ENCODE results near the gene DDC.

DNA sequence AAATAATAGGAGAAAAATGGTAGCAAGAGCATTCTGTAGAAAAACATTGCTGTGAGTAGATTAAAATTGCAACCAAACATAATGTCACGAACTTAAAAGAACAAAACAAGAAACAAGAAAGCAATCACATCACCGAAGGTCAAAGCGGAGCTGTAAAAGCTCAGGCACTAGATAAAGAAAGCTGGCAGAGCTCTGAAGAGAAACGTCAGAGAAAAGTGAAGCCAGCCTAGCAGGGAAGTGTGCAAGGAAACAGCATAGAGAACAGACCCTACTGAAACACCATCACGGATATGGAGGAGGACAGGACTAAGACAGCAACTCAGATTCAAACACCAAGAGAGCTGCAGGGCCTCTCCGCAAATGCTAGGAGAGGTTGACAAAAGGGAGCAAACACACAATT is 22.5 kb upstream of the DDC start:
- TF ChIP-seq POLR2A (IDR thresholded peaks at IDR 0.05; ENCODE audit: borderline replicate concordance, extremely low read depth, insufficient read depth, insufficient read length) (no peak), EZH2phosphoT487 (IDR thresholded peaks at IDR 0.05; ENCODE audit: borderline replicate concordance) (no peak), YY1 (IDR thresholded peaks at IDR 0.05; ENCODE audit: extremely low read depth, insufficient replicate concordance, low read depth, low read length) (no peak), SRF (IDR thresholded peaks at IDR 0.05; ENCODE audit: low read depth) (no peak), SIN3A (IDR thresholded peaks at IDR 0.05; ENCODE audit: low read depth) (no peak), REST (IDR thresholded peaks at IDR 0.05; ENCODE audit: low read depth) (no peak), POLR2AphosphoS5 (IDR thresholded peaks at IDR 0.05; ENCODE audit: low read depth, low read length) (no peak), EGR1 (IDR thresholded peaks at IDR 0.05; ENCODE audit: low read depth) (no peak), MAX (IDR thresholded peaks at IDR 0.05) (no peak), ZBTB33 (IDR thresholded peaks at IDR 0.05; ENCODE audit: extremely low read depth, insufficient replicate concordance, low read length) (no peak)
- TF ChIP-seq, protein P1, sequence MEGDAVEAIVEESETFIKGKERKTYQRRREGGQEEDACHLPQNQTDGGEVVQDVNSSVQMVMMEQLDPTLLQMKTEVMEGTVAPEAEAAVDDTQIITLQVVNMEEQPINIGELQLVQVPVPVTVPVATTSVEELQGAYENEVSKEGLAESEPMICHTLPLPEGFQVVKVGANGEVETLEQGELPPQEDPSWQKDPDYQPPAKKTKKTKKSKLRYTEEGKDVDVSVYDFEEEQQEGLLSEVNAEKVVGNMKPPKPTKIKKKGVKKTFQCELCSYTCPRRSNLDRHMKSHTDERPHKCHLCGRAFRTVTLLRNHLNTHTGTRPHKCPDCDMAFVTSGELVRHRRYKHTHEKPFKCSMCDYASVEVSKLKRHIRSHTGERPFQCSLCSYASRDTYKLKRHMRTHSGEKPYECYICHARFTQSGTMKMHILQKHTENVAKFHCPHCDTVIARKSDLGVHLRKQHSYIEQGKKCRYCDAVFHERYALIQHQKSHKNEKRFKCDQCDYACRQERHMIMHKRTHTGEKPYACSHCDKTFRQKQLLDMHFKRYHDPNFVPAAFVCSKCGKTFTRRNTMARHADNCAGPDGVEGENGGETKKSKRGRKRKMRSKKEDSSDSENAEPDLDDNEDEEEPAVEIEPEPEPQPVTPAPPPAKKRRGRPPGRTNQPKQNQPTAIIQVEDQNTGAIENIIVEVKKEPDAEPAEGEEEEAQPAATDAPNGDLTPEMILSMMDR (IDR thresholded peaks at IDR 0.05 in 2 of 3, conservative IDR thresholded peaks at IDR 0.05 in 1 of 3; ENCODE audit: borderline replicate concordance in 1 of 3, insufficient read depth in 1 of 3, low read depth in 2 of 3, low read length in 2 of 3): no peak

Measured in HCT116 (cell line).